GM19043 (cell line): Measurements from ENCODE around the gene CTBP2.

Experiments used
- ATAC-seq: cut with Tn5 transposase; IDR thresholded peaks from one replicate; pipeline ENCODE4 v1.9.1; 2021; ENCODE audit warnings: low read depth; ENCODE audit not compliant: unreplicated experiment

Gene CTBP2

GRCh38 chr10:125147971-125148439 lies 12.4 kb downstream of the CTBP2 start:
- ATAC-seq = no peak

- ATAC-seq = no peak
These were observed 13.4 kb downstream of the CTBP2 start for GRCh38 chr10:125146791-125147579.

GRCh38 chr10:125145636-125146035 lies 14.7 kb downstream of the CTBP2 start:
- no peak for ATAC-seq

- ATAC-seq = no peak
These were observed 15.4 kb downstream of the CTBP2 start for GRCh38 chr10:125144693-125145623.

GRCh38 chr10:125144206-125144605 lies 16.2 kb downstream of the CTBP2 start:
- ATAC-seq = no peak

GRCh38 chr10:125142946-125143345 lies 17.4 kb downstream of the CTBP2 start:
- ATAC-seq = no peak

GRCh38 chr10:125141860-125142484 lies 18.4 kb downstream of the CTBP2 start:
- no peak for ATAC-seq

GRCh38 chr10:125141150-125141859 lies 19.1 kb downstream of the CTBP2 start:
- ATAC-seq = no peak

GRCh38 chr10:125140151-125140550 lies 20.2 kb downstream of the CTBP2 start:
- ATAC-seq = no peak

- no peak for ATAC-seq
These were observed 22.5 kb downstream of the CTBP2 start for GRCh38 chr10:125137601-125138438.

- no peak for ATAC-seq
These were observed 24.3 kb downstream of the CTBP2 start for GRCh38 chr10:125136087-125136486.

- ATAC-seq = no peak
These were observed 24.7 kb downstream of the CTBP2 start for GRCh38 chr10:125135771-125136035.

GRCh38 chr10:125134916-125135770 lies 25.2 kb downstream of the CTBP2 start:
- no peak for ATAC-seq

GRCh38 chr10:125134483-125134848 lies 25.9 kb downstream of the CTBP2 start:
- no peak for ATAC-seq

GRCh38 chr10:125133696-125134482 lies 26.5 kb downstream of the CTBP2 start:
- ATAC-seq = no peak

GRCh38 chr10:125132344-125132743 lies 28.0 kb downstream of the CTBP2 start:
- no peak for ATAC-seq

GRCh38 chr10:125130916-125131315 lies 29.4 kb downstream of the CTBP2 start:
- ATAC-seq = no peak

- no peak for ATAC-seq
These were observed 30.1 kb downstream of the CTBP2 start for GRCh38 chr10:125130260-125130659.
